ENCODE results near the gene TRIM15. TPM values are rescaled to one million over a fixed set of nuclear protein-coding genes. Genes with fewer than 3 reads are reported as not detected.

The TRIM15 gene
- polyA plus RNA-seq, 1 donor, result not detected

Other genes with a start within 250 kb of the TRIM15 start
- 98.6 TPM for gene HLA-A, start 221.0 kb upstream of the TRIM15 start, polyA plus RNA-seq (ENCODE audit: insufficient read length)
- gene POLR1H, start 102.3 kb upstream of the TRIM15 start, polyA plus RNA-seq (ENCODE audit: insufficient read length), result 19.9 TPM
- 28.0 TPM for gene PPP1R11, start 96.3 kb upstream of the TRIM15 start, polyA plus RNA-seq (ENCODE audit: insufficient read length)
- gene RNF39, start 87.8 kb upstream of the TRIM15 start, polyA plus RNA-seq (ENCODE audit: insufficient read length), result 0.75 TPM
- gene TRIM31, start 50.5 kb upstream of the TRIM15 start, polyA plus RNA-seq (ENCODE audit: insufficient read length), result not detected
- gene TRIM40, start 27.4 kb upstream of the TRIM15 start, polyA plus RNA-seq (ENCODE audit: insufficient read length), result not detected
- gene TRIM10, start 2.3 kb upstream of the TRIM15 start, polyA plus RNA-seq (ENCODE audit: insufficient read length), result 0.48 TPM
- 16.2 TPM for gene TRIM26, start 49.9 kb downstream of the TRIM15 start, polyA plus RNA-seq (ENCODE audit: insufficient read length)
- 7.3 TPM for gene TRIM39, start 163.4 kb downstream of the TRIM15 start, polyA plus RNA-seq (ENCODE audit: insufficient read length)
- 21.2 TPM for gene RPP21, start 181.6 kb downstream of the TRIM15 start, polyA plus RNA-seq (ENCODE audit: insufficient read length)